Tibial nerve (tissue), 4 donors: ENCODE measurements around the gene MCOLN2. TPM values are rescaled to one million over a fixed set of nuclear protein-coding genes. Genes with fewer than 3 reads are reported as not detected.
"Not testable (repeated sequence)": the region's sequence is repeated elsewhere in the genome, so short reads cannot be mapped to it uniquely, and the experiment has no call there.

Source experiments
- DNase-seq, 2 donors: peaks; one replicate each; pipeline ENCODE4 v3.0.0-alpha.2; 2019; ENCODE audit warnings: low spot score in 2 of 2
- H3K27ac ChIP-seq, 4 donors: fragments of 200-600 bp; sonication (generic) in 3 of 4; one replicate each; pipeline ENCODE4 v1.5.1; 2017 to 2019; ENCODE audit warnings: mild to moderate bottlenecking in 1 of 4
- H3K27me3 ChIP-seq, 2 donors: fragments of 200-600 bp; sonication (generic) in 1 of 2; one replicate each; pipeline versions ENCODE4 v1.5.1 to v1.6.0; 2017 to 2019
- H3K36me3 ChIP-seq, 3 donors: fragments of 200-600 bp; sonication (generic); one replicate each; pipeline ENCODE4 v1.5.1; 2018 to 2019
- H3K4me1 ChIP-seq, 4 donors: fragments of 200-600 bp; sonication (generic) in 3 of 4; one replicate each; pipeline ENCODE4 v1.5.1; 2017 to 2019
- H3K4me3 ChIP-seq, 4 donors: fragments of 200-600 bp; sonication (generic) in 3 of 4; one replicate each; pipeline ENCODE4 v1.5.1; 2017 to 2019; ENCODE audit warnings: mild to moderate bottlenecking in 1 of 4, moderate library complexity in 1 of 4
- H3K9me3 ChIP-seq, 4 donors: fragments of 200-600 bp; sonication (generic) in 3 of 4; one replicate each; pipeline ENCODE4 v1.5.1; 2017 to 2019
- EP300 ChIP-seq, 2 donors: sonication (generic); formaldehyde crosslinking; IDR thresholded peaks; one replicate each; pipeline ENCODE4 v1.6.1; 2017; ENCODE audit warnings: antibody characterized with exemption in 2 of 2, mild to moderate bottlenecking in 1 of 2
- POLR2A ChIP-seq, 2 donors: fragments of 450-650 bp; IDR thresholded peaks; one replicate each; pipeline ENCODE4 v1.6.1; 2017; ENCODE audit warnings: antibody characterized with exemption in 2 of 2, mild to moderate bottlenecking in 2 of 2, moderate library complexity in 2 of 2
- WGBS, 2 donors: methylation state at CpG; one replicate each; pipeline ENCODE4 v1.1.5; 2018; 5-methylcytosine and 5-hydroxymethylcytosine counted together
- total RNA-seq, 4 donors: library from RNA; depleted of rRNA; stranded (reverse); fragments of >200 nt; gene quantifications; one replicate each; pipeline ENCODE4 v1.1.0, GENCODE V29; 2016
- TF ChIP-seq, protein P1 (sequence below), 5 experiments: fragments of 200-600 bp in 3 of 5; fragments of 450-650 bp in 2 of 5; sonication (generic) in 3 of 5; IDR thresholded peaks; one replicate each; pipeline ENCODE4 v1.5.1; 2016 to 2019; ENCODE audit warnings: antibody characterized with exemption in 5 of 5, mild to moderate bottlenecking in 3 of 5, moderate library complexity in 2 of 5

Gene MCOLN2
- total RNA-seq, 4 donors from 2014 or later = 8.2 to 12.2 (median 9.8) TPM

DNA sequence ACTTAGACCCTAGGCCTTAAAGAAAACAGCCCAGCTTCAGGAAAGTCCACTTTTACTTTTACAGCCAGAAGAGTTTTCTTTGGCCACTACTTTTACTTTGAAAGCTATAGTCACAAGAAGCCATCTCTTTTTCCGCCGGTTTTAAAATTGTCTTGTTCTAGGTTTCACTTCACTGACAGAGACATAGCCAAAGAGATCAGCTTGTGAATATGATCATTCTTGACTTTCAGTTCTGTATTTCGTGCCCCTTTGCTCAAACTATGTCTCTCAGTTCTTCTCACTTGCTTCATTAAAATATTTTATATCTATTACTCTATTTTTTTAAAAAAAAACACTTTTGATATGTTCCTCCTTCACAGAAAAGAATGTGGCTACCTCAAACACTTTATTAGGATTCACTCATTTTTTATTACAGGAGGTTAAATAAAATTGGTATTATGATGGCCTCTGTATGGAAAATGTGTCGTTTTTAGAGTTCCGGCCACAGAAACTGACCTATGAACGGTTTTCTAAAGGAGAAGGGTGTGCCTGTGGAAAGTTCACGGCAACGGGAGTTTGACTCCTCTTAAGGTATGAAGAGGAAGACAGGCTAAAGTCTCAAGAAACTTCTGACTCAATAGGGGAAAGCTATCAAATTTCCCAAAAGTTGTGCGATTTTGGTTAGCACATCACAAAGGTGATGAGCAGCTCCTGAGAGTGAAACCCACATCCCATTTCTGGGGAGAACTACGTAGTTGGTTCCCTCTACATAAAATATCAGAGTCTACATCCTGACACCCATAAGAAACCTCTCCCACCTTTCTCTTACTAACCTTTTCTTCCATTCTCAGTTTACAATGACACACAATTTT lies 1.2 kb downstream of the MCOLN2 start:
- Histone ChIP-seq H3K27me3 (peaks cover 0 to 43% of the 10 kb centered on the region in 2 donors), H3K9me3 (no peaks in the 10 kb centered on the region), H3K4me3 (peak overlapping the region in 3 of 4 donors; percentile 9 to 74 (median 73)), H3K36me3 (no peaks in the 10 kb centered on the region), H3K27ac (peak overlapping the region in 1 of 4 donors; percentile 68), H3K4me1 (peaks cover 0 to 31% (median 12%) of the 10 kb centered on the region in 4 donors)
- TF ChIP-seq POLR2A (IDR thresholded peaks at IDR 0.05) = no peak
- TF ChIP-seq EP300 (IDR thresholded peaks at IDR 0.05) = no peak
- TF ChIP-seq, protein P1, sequence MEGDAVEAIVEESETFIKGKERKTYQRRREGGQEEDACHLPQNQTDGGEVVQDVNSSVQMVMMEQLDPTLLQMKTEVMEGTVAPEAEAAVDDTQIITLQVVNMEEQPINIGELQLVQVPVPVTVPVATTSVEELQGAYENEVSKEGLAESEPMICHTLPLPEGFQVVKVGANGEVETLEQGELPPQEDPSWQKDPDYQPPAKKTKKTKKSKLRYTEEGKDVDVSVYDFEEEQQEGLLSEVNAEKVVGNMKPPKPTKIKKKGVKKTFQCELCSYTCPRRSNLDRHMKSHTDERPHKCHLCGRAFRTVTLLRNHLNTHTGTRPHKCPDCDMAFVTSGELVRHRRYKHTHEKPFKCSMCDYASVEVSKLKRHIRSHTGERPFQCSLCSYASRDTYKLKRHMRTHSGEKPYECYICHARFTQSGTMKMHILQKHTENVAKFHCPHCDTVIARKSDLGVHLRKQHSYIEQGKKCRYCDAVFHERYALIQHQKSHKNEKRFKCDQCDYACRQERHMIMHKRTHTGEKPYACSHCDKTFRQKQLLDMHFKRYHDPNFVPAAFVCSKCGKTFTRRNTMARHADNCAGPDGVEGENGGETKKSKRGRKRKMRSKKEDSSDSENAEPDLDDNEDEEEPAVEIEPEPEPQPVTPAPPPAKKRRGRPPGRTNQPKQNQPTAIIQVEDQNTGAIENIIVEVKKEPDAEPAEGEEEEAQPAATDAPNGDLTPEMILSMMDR (IDR thresholded peaks at IDR 0.05) = no peak
- no peak for DNase-seq
- 74 to 77% methylated on average over 10 of the region's 10 CpGs for WGBS, 2 donors

DNA sequence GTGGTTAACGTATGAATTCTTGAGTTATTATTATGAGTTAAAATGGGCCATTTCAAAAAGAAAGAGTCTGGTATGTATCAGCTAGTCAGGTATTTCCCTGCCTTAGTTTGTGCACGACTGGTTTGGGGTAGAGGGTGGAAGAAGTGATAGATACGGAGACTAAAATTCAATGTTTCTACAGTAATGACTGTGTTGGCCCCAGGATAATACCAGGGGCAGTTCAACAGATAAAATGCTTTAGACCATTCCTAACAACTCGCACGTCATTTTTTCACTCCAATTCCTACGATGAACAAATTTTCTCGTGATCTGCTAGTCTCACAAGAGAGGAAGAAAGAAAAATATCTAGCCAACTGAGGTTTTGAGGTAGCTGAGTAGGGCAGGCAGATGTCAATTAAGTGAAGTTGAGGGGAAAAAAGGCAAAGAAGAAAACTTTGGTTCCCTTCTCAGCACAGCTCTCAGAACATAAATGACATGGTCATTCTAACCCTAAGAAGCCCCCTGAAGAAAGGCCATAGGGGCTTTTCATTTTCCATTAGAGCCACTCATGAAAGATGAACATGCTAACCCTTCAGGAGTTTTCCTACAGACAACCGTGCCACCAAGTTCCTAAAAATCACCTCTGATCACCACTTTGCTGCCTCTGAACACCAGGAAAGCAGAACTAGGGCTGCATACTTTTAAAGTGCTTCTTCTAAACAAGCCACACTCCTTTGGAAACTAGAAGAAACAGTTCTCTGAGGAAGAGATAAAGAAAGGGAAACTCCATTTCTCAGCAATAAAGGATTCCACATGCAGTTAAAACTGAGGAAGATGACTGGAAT lies 5.6 kb downstream of the MCOLN2 start:
- WGBS, 2 donors = 72 to 75% methylated on average over 8 of the region's 8 CpGs
- Histone ChIP-seq H3K27me3 (peaks cover 0 to 14% of the 10 kb centered on the region in 2 donors), H3K36me3 (no peaks in the 10 kb centered on the region), H3K4me3 (no peak overlapping the region), H3K4me1 (peaks cover 0 to 5% (median under 1%) of the 10 kb centered on the region in 4 donors), H3K27ac (no peak overlapping the region), H3K9me3 (no peaks in the 10 kb centered on the region)
- TF ChIP-seq POLR2A (IDR thresholded peaks at IDR 0.05) (no peak), EP300 (IDR thresholded peaks at IDR 0.05) (no peak)
- TF ChIP-seq, protein P1 (IDR thresholded peaks at IDR 0.05) = no peak
- DNase-seq = no peak

DNA sequence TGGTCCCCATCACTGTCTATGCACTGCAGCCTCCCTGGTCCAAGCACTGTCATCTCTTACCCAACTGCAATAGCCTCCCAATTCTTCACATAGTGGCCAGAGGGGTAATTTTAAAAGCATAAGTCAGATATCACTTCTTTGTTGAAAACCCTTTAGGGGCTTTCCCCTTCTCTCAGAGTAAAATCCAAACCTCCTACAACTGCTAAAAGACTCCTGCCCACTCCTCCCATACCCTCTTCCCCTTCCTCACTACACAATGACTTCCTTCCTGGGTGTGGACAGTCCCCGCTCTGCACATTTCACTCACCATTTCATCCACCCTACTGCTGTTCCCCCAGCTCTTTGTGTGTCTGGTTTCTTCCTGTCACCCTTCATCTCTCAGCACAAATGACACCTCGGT lies 8.3 kb downstream of the MCOLN2 start:
- Histone ChIP-seq H3K27me3 (no peaks in the 10 kb centered on the region), H3K27ac (no peak overlapping the region), H3K4me1 (no peaks in the 10 kb centered on the region), H3K9me3 (no peaks in the 10 kb centered on the region), H3K36me3 (no peaks in the 10 kb centered on the region), H3K4me3 (no peak overlapping the region)
- no peak for TF ChIP-seq EP300 (IDR thresholded peaks at IDR 0.05)
- TF ChIP-seq POLR2A (IDR thresholded peaks at IDR 0.05) = no peak
- TF ChIP-seq, protein P1 (IDR thresholded peaks at IDR 0.05) = no peak
- WGBS, 2 donors = 63 to 70% methylated on average over 2 of the region's 2 CpGs
- DNase-seq = no peak

DNA sequence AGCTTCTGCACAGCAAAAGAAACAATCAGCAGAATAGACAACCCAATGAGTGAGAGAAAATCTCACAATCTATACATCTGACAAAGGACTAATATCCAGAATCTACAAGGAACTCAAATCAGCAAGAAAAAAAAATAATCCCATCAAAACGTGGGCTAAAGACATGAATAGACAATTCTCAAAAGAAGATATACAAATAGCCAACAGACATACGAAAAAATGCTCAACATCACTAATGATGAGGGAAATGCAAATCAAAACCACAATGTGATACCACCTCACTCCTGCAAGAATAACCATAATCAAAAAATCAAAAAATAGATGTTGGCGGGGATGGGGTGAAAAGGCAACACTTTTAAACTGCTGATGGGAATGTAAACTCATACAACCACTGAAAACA lies 10.4 kb downstream of the MCOLN2 start:
- not testable (repeated sequence) for H3K36me3 ChIP-seq, H3K4me1 ChIP-seq
- 79 to 85% methylated on average over 3 of the region's 3 CpGs for WGBS, 2 donors

DNA sequence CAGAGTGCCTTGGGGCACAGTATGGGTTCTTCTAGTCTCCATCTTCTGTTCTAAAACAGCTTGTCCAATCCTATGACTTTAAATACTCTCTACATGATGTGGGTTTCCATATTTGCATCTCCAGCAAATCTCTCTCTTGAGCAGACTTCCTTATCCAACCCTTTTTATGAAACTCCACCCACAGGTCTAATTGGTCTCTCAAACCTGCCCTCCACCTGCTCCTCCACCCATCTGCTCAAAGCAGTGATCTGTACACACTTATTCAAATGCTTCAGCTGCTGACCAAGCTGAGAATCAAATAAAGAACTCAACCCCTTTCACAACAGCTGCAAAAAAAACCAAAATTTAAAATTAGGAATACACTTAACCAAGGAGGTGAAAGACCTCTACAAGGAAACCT lies 11.5 kb downstream of the MCOLN2 start:
- Histone ChIP-seq H3K36me3 (no peaks in the 10 kb centered on the region), H3K27ac (no peak overlapping the region), H3K4me1 (no peaks in the 10 kb centered on the region), H3K27me3 (no peaks in the 10 kb centered on the region), H3K4me3 (no peak overlapping the region), H3K9me3 (peaks cover 0 to 2% (median 0%) of the 10 kb centered on the region in 4 donors)
- no peak for DNase-seq
- TF ChIP-seq EP300 (IDR thresholded peaks at IDR 0.05) (no peak), POLR2A (IDR thresholded peaks at IDR 0.05) (no peak)
- TF ChIP-seq, protein P1 (IDR thresholded peaks at IDR 0.05) = no peak

More for the DNA sequence above, 10.4 kb downstream of the MCOLN2 start:
- DNase-seq, H3K4me3 ChIP-seq, H3K27me3 ChIP-seq, H3K27ac ChIP-seq, H3K9me3 ChIP-seq: not testable (repeated sequence)
